ENCODE results near the gene VAV2.

GRCh38 chr9:133807037-133807436, 185.1 kb downstream of the VAV2 start:
- TF ChIP-seq CTCF (IDR thresholded peaks at IDR 0.05) (no peak), ZFX (IDR thresholded peaks at IDR 0.05; ENCODE audit: borderline replicate concordance) (no peak)
